Activated naive CD4-positive, alpha-beta T cell treated with anti-CD3 and anti-CD28 coated beads, Interleukin-2, amount 50 U/mL, for 24 hours (primary cell): Measurements from ENCODE around the gene CLCN2.

Experiments
- H3K27ac Mint-ChIP-seq: one replicate; pipeline ENCODE4 v1.8.0; 2021; ENCODE audit warnings: mild to moderate bottlenecking, mixed read lengths
- H3K27me3 Mint-ChIP-seq: one replicate; pipeline ENCODE4 v1.8.0; 2021; ENCODE audit warnings: mixed read lengths
- H3K36me3 Mint-ChIP-seq: one replicate; pipeline ENCODE4 v1.8.0; 2021; ENCODE audit warnings: mixed read lengths
- H3K4me1 Mint-ChIP-seq: one replicate; pipeline ENCODE4 v1.8.0; 2021; ENCODE audit warnings: mixed read lengths
- H3K4me3 Mint-ChIP-seq: one replicate; pipeline ENCODE4 v1.8.0; 2021; ENCODE audit warnings: mild to moderate bottlenecking, mixed read lengths
- H3K9me3 Mint-ChIP-seq: one replicate; pipeline ENCODE4 v1.8.0; 2021; ENCODE audit warnings: mixed read lengths

CLCN2 gene

DNA sequence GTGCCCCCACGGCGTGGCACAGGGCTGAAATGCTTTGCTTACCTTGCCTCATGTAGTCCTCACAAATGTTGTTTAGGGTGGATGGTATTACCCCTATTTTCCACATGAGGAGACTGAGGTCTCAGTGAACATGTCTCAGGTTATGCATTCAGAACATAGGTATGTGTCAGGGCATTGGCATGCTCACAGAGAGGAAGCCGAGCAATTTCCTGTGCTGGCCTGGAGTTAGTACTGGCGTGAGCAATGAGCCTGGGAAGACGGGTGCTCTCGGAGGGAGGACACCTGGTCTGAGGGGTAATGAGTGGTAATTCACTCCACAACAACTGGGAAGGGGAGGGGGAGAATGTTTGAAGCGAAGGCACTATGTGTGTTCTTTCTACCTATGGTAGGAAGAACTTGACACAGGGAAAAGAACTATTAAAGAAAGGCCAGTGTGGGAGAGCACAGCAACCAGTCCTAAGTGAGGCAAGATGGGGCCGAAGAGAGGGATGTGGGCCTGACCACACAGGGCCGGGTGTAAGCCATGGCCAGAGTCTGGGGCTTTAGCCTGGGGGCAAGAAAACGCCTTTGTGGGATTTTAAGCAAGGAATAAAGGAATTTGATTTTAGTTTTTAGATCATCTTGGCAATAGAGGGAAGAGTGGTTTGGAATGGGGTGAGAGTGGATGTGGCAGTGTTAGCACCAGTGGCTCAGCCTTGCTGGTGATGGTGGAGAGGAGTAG lies 28.9 kb downstream of the CLCN2 start:
- Mint-ChIP-seq H3K27ac (peak overlapping the region; percentile 25), H3K36me3 (peaks cover 23% of the 10 kb centered on the region), H3K4me3 (no peak overlapping the region), H3K4me1 (peaks cover 48% of the 10 kb centered on the region), H3K9me3 (no peaks in the 10 kb centered on the region), H3K27me3 (no peaks in the 10 kb centered on the region)

DNA sequence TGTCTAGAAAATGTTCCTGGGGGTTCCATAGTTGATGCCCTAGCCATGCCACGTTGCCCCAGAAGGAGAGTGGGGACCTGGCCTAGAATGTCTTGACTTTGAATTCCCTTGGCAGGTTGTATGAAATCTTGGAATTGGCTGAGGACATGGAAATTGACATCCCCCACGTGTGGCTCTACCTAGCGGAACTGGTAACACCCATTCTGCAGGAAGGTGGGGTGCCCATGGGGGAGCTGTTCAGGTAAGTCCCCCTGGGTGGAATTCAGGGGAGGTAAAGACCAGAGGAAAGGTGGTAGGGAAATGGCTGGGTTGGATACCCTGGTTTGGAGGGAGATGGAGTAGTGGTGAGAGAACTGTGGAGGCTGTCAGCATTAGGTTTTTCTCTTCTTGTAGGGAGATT lies 32.9 kb downstream of the CLCN2 start:
- H3K27ac Mint-ChIP-seq, result no peak overlapping the region
- H3K9me3 Mint-ChIP-seq, result no peaks in the 10 kb centered on the region
- no peak overlapping the region for H3K4me3 Mint-ChIP-seq
- H3K4me1 Mint-ChIP-seq, result peaks cover 32% of the 10 kb centered on the region
- no peaks in the 10 kb centered on the region for H3K27me3 Mint-ChIP-seq
- H3K36me3 Mint-ChIP-seq, result peaks cover 41% of the 10 kb centered on the region

GRCh38 chr3:184327171-184327570 lies 34.2 kb downstream of the CLCN2 start:
- no peak overlapping the region for H3K4me3 Mint-ChIP-seq
- H3K9me3 Mint-ChIP-seq, result no peaks in the 10 kb centered on the region
- H3K36me3 Mint-ChIP-seq, result peaks cover 38% of the 10 kb centered on the region
- H3K27me3 Mint-ChIP-seq, result no peaks in the 10 kb centered on the region
- peaks cover 18% of the 10 kb centered on the region for H3K4me1 Mint-ChIP-seq
- peak overlapping the region; percentile 35 for H3K27ac Mint-ChIP-seq

- Mint-ChIP-seq H3K27me3 (no peaks in the 10 kb centered on the region), H3K9me3 (no peaks in the 10 kb centered on the region), H3K4me1 (peaks cover 15% of the 10 kb centered on the region), H3K27ac (peak overlapping the region; percentile 76), H3K4me3 (no peak overlapping the region), H3K36me3 (peaks cover 38% of the 10 kb centered on the region)
Measured at GRCh38 chr3:184325715-184326369, 35.6 kb downstream of the CLCN2 start.

DNA sequence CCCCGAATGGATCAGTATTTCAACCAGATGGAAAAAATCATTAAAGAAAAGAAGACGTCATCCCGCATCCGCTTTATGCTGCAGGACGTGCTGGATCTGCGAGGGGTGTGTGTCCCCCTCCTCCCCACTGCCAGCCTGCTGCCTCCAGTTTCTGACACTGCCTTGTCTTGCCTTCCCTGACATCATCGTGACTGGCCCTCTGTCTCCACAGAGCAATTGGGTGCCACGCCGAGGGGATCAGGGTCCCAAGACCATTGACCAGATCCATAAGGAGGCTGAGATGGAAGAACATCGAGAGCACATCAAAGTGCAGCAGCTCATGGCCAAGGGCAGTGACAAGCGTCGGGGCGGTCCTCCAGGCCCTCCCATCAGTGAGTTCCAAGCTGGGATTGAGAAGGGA lies 36.1 kb downstream of the CLCN2 start:
- H3K4me1 Mint-ChIP-seq, result peaks cover 15% of the 10 kb centered on the region
- no peak overlapping the region for H3K27ac Mint-ChIP-seq
- peak overlapping the region; percentile 23 for H3K4me3 Mint-ChIP-seq
- H3K9me3 Mint-ChIP-seq, result no peaks in the 10 kb centered on the region
- no peaks in the 10 kb centered on the region for H3K27me3 Mint-ChIP-seq
- peaks cover 40% of the 10 kb centered on the region for H3K36me3 Mint-ChIP-seq

DNA sequence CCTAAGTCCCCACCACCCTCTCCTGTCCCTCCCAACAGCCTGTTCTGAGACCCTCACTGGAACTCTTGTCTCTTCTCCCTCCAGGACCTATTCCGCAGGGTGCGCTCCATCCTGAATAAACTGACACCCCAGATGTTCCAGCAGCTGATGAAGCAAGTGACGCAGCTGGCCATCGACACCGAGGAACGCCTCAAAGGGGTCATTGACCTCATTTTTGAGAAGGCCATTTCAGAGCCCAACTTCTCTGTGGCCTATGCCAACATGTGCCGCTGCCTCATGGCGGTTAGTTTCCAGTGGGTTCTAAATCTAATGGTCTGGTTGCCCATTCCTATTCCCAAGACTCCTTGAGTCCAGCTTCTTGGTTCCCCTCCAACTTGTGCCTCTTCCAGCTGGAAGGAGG lies 37.7 kb downstream of the CLCN2 start:
- Mint-ChIP-seq H3K9me3 (no peaks in the 10 kb centered on the region), H3K36me3 (peaks cover 33% of the 10 kb centered on the region), H3K4me3 (no peak overlapping the region), H3K4me1 (peaks cover 23% of the 10 kb centered on the region), H3K27ac (no peak overlapping the region), H3K27me3 (no peaks in the 10 kb centered on the region)

- Mint-ChIP-seq H3K27me3 (no peaks in the 10 kb centered on the region), H3K27ac (peak overlapping the region; percentile 41), H3K9me3 (no peaks in the 10 kb centered on the region), H3K4me1 (peaks cover 27% of the 10 kb centered on the region), H3K36me3 (peaks cover 34% of the 10 kb centered on the region), H3K4me3 (no peak overlapping the region)
Measured at GRCh38 chr3:184322731-184323487, 38.5 kb downstream of the CLCN2 start.

- H3K4me1 Mint-ChIP-seq, result peaks cover 39% of the 10 kb centered on the region
- no peak overlapping the region for H3K4me3 Mint-ChIP-seq
Measured at GRCh38 chr3:184321666-184322065, 39.7 kb downstream of the CLCN2 start.

GRCh38 chr3:184320104-184320445 lies 41.3 kb downstream of the CLCN2 start:
- no peaks in the 10 kb centered on the region for H3K9me3 Mint-ChIP-seq
- no peaks in the 10 kb centered on the region for H3K27me3 Mint-ChIP-seq
- no peak overlapping the region for H3K4me3 Mint-ChIP-seq
- peaks cover 35% of the 10 kb centered on the region for H3K36me3 Mint-ChIP-seq
- no peak overlapping the region for H3K27ac Mint-ChIP-seq
- H3K4me1 Mint-ChIP-seq, result peaks cover 34% of the 10 kb centered on the region

More at GRCh38 chr3:184321666-184322065, 39.7 kb downstream of the CLCN2 start:
- Mint-ChIP-seq H3K27me3 (no peaks in the 10 kb centered on the region), H3K9me3 (no peaks in the 10 kb centered on the region), H3K27ac (peak overlapping the region; percentile 81), H3K36me3 (peaks cover 39% of the 10 kb centered on the region)

DNA sequence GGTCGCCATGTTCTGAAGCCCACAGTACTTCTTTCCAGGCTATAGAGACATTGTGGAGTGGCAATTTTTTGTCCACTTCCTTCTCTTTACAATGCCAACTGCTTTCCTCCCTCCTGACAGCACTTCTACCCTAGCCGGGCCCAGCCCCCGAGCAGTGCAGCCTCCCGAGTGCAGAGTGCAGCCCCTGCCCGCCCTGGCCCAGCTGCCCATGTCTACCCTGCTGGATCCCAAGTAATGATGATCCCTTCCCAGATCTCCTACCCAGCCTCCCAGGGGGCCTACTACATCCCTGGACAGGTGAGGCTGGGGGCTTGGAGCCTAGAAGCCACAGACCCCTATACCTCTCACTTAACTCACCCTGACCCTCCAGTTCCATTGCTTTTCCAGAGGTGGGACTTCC lies 44.2 kb downstream of the CLCN2 start:
- H3K27ac Mint-ChIP-seq, result peak overlapping the region; percentile 68
- H3K4me3 Mint-ChIP-seq, result peak overlapping the region; percentile 87
- no peaks in the 10 kb centered on the region for H3K27me3 Mint-ChIP-seq
- H3K4me1 Mint-ChIP-seq, result peaks cover 30% of the 10 kb centered on the region
- no peaks in the 10 kb centered on the region for H3K9me3 Mint-ChIP-seq
- peaks cover 22% of the 10 kb centered on the region for H3K36me3 Mint-ChIP-seq

- Mint-ChIP-seq H3K4me1 (peaks cover 30% of the 10 kb centered on the region), H3K27ac (peak overlapping the region; percentile 80), H3K36me3 (peaks cover 22% of the 10 kb centered on the region), H3K4me3 (peak overlapping the region; percentile 87), H3K27me3 (no peaks in the 10 kb centered on the region), H3K9me3 (no peaks in the 10 kb centered on the region)
Measured at GRCh38 chr3:184316792-184317191, 44.6 kb downstream of the CLCN2 start.

DNA sequence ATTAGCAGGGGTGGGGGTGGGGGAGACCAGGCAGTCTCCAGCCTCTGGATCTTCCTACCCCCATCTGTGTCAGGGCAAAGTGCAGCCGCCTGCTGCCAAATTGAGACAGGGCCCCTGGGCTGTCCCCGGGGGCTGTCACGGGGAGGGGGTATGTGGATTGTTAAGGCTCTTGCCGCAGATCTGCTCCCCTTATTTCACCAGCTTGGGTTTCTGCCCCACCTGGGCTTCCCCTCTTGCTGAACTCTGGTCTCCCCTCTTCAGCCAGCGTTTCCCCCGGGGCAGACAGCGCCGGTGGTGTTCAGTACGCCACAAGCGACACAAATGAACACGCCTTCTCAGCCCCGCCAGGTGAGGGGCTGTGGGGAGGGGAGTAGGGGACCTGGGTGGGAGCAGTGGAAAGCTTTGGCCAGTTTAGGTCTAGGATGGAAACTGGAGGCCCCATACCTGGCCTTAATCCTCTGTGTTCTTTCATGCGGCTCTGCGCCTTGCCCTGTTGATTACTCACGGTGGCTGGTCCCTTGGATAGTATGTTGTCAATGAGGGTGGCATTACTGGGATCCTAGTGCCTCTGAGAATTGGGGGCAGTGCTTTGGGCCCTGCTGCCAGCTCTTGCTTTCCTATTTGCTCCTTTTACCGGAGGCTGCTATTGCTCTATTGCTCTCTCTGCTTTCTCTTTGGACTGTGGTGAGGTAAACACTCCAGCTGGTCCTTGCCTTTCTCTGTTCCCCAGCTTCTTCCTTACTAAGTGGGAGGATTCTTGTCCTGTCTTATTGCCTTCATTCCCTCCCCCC lies 45.3 kb downstream of the CLCN2 start:
- Mint-ChIP-seq H3K27me3 (no peaks in the 10 kb centered on the region), H3K9me3 (no peaks in the 10 kb centered on the region), H3K36me3 (peaks cover 19% of the 10 kb centered on the region), H3K27ac (peak overlapping the region; percentile 80), H3K4me1 (peaks cover 30% of the 10 kb centered on the region), H3K4me3 (peak overlapping the region; percentile 87)

GRCh38 chr3:184315543-184315867 lies 45.9 kb downstream of the CLCN2 start:
- peak overlapping the region; percentile 87 for H3K4me3 Mint-ChIP-seq
- peaks cover 15% of the 10 kb centered on the region for H3K36me3 Mint-ChIP-seq
- H3K27ac Mint-ChIP-seq, result peak overlapping the region; percentile 90
- peaks cover 30% of the 10 kb centered on the region for H3K4me1 Mint-ChIP-seq
- no peaks in the 10 kb centered on the region for H3K27me3 Mint-ChIP-seq
- H3K9me3 Mint-ChIP-seq, result no peaks in the 10 kb centered on the region

GRCh38 chr3:184314700-184315542 lies 46.5 kb downstream of the CLCN2 start:
- Mint-ChIP-seq H3K36me3 (peaks cover 15% of the 10 kb centered on the region), H3K4me3 (peak overlapping the region; percentile 87), H3K27me3 (no peaks in the 10 kb centered on the region), H3K9me3 (no peaks in the 10 kb centered on the region), H3K27ac (peak overlapping the region; percentile 90), H3K4me1 (peaks cover 30% of the 10 kb centered on the region)

DNA sequence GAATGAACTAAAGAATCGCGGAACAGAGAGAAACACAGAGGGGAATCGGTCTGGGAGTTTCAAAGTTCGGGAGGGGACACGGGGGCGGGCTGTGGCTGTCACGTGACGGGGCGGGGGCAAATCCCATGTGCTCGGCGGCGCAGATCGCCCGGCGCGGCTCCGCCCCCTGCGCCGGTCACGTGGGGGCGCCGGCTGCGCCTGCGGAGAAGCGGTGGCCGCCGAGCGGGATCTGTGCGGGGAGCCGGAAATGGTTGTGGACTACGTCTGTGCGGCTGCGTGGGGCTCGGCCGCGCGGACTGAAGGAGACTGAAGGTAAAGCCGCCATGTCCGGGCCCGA lies 47.1 kb downstream of the CLCN2 start, which contains the start of gene EIF4G1:
Gene EIF4G1 (plus strand): TSS at position 244 of the 337 bp plus-strand sequence. CDS start 1,191 bp downstream, outside the sequence.
- H3K9me3 Mint-ChIP-seq, result no peaks in the 10 kb centered on the region
- peaks cover 26% of the 10 kb centered on the region for H3K4me1 Mint-ChIP-seq
- H3K27me3 Mint-ChIP-seq, result no peaks in the 10 kb centered on the region
- H3K36me3 Mint-ChIP-seq, result peaks cover 17% of the 10 kb centered on the region
- peak within 1 kb of the TSS; percentile 87 for H3K4me3 Mint-ChIP-seq
- H3K27ac Mint-ChIP-seq, result peak within 1 kb of the TSS; percentile 95
